Inflammatory macrophage (primary cell): ENCODE measurements around the gene CPB1.

Experiments used
- DNase-seq, 2 donors: peaks; one replicate each; pipeline ENCODE4 v3.0.0-alpha.2; 2020 to 2022

The CPB1 gene

DNA sequence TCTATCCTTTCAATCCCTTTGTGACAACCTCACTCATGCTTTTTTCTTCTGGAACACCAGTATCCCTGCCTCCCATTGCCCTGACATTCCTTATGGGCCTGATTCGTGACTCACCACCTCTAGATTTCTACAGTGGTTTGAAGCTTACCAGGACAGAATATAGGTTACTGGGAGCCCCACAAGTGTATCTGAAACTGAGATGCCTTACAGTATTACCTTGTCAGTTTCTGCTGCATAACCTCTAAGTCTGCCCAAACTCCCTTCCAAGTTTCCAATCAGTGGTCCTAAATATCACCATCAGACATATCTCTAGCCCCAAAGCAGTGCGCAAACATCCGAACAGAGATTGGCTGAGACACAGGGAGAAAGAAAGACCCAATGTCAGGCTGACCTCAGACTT, 5.6 kb downstream of the CPB1 start:
- DNase-seq: no peak

GRCh38 chr3:148839805-148840204, 12.2 kb downstream of the CPB1 start:
- no peak for DNase-seq

DNA sequence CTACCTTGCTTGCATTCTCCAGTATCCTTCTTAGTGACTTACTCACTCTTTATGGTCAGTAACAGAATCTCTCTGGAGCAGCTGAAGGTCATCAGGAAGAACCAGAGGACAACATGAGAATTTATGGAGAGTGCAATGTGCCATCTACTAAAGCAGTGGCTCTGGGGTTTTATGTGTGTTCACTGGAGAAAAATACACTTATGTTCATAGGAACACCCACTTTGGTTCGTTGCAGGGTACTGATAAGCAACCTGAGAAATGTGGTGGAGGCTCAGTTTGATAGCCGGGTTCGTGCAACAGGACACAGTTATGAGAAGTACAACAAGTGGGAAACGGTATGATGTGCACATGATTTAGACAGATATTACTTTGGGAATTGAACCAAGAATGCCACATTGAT, 12.8 kb downstream of the CPB1 start:
- no peak for DNase-seq

- DNase-seq: peak; percentile 7 to 19
Observed at GRCh38 chr3:148845756-148846395, 18.3 kb downstream of the CPB1 start.

- no peak for DNase-seq
Observed at GRCh38 chr3:148847351-148847750, 19.7 kb downstream of the CPB1 start.

DNA sequence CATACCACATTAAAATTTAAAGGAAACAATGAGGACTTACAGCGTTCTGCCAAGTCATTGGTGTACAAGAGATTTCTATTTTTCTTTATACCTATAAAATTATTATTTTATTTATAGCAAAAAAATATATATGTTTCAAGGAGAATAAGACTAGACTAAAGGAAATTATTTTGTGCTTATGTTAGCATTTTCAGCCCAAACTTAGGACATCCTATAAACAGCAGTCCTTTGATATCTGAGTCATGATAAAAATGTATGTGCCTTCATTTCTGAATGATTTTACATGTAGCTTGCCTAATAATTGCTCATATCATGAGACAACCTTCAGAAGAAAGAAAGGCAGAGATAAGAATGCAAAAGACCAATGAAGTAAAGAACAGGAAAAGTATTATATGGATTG, 20.8 kb downstream of the CPB1 start:
- no peak for DNase-seq

- DNase-seq: no peak
Observed at GRCh38 chr3:148852271-148852992, 24.8 kb downstream of the CPB1 start.

GRCh38 chr3:148853076-148853475, 25.5 kb downstream of the CPB1 start:
- DNase-seq: no peak

- DNase-seq: no peak
Observed at GRCh38 chr3:148854061-148854460, 26.4 kb downstream of the CPB1 start.

GRCh38 chr3:148856384-148856783, 28.8 kb downstream of the CPB1 start:
- no peak for DNase-seq

GRCh38 chr3:148857316-148857715, 29.7 kb downstream of the CPB1 start:
- DNase-seq: no peak

- DNase-seq: peak; percentile 44 to 55
Observed at GRCh38 chr3:148861277-148861869, 33.8 kb downstream of the CPB1 start.

GRCh38 chr3:148863297-148863696, 35.7 kb downstream of the CPB1 start:
- no peak for DNase-seq

- no peak for DNase-seq
Observed at GRCh38 chr3:148863814-148864213, 36.2 kb downstream of the CPB1 start.

DNA sequence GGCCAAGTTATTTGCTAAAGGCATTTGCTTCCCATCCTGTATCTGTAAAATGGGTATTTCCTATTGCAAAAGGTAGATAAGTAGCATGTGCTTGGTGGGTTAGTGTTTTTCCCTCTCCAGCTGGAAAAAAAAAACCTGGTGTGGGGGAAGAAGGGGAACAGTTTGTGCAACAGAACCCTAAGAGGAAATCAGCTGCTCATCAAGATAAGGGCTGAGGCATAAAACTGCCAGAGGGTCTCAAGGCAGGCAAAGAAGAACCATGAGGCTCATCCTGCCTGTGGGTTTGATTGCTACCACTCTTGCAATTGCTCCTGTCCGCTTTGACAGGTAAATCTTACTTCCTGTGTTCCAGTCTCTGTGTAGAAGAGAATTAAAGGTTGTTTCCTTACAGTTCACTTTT, 37.4 kb downstream of the CPB1 start, which contains the start of gene CPA3:
TSS of gene CPA3 (plus strand) at position 248 of the 400 bp plus-strand sequence. CDS start at position 260, 12 bp downstream.
- DNase-seq: no peak

- no peak for DNase-seq
Observed at GRCh38 chr3:148866261-148866660, 38.6 kb downstream of the CPB1 start.

DNA sequence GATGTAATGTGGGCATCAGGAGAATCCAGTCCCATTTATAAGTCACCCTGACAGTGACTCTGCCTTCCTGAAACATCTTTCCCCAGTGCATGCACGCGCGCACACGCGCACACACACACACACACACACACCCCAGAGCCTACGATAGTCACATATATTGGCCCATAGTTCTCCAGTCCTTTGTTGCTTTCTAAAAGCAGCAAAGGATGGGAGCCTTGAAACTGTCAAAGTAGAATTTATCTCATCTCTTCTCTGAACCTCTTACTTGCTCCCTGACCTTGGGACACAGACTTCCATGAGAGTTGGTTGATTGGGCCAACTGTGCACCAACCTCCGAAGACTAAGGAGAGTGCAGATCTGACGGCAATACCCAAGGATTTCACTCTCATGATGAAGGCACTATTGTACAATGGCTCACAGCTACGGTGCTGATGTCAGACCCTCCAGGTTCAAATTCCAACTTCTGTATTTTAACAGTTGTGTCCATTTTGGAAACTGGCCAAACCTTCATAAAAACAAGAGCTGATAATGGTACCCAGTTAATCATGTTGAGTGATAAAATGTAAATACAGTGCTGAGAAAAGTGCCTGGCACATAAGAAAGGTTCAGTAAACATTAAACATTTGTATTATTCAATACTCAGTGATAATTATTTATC, 45.8 kb downstream of the CPB1 start:
- no peak for DNase-seq

DNA sequence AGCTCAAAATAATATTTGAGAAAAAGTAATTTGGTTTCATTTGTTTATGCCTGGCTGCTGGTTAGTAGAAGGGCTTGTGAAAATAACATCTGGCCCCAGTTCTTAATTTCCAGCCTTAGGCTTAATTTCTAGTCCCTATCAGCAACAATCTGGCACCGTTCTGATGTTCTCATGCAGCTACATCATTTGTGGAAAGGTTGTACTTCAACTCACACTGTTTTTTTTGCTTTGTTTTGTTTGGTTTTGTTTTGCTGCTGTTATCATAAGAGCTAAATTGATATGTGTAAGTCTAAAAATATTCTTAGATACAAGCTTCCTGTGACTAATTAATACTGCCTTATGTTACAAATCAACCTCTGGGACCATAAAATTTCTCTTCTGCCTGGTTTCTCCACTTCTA, 46.4 kb downstream of the CPB1 start:
- no peak for DNase-seq

DNA sequence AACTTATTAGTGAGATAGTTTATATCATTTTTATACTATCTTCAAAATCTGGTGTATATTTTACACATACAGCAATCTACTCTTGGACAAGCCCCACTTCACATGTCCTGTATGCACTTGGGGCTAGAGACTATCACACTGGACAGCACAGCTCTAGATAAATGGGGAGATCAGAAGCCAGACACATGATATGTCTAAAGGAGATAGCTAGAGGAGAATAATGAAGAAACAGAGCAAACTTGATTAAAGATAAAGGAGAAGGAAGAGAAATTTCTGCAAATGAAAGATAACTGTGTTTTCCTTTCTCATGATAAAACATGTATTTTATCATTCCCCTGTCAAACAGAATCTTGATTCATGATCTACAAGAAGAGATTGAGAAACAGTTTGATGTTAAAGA, 50.5 kb downstream of the CPB1 start:
- DNase-seq: no peak

DNA sequence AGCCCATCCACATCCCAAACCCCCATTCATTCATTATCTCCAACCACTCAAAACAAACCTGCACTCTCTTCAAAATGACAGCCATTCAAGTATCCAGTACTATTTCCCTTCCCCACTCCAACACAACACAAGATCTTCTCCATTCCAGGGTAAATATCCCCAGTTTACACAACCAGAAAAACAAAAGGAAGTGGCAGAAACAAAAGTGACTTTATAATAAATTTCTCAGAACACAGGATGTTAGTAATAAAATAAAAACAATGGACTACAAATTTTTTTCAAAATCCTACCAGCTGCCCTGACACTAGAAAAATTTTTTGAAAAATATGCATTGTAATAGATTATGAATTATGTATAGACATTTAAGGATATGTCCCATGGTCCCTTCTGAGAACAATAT, 51.6 kb downstream of the CPB1 start:
- DNase-seq: no peak

GRCh38 chr3:148880681-148881080, 53.1 kb downstream of the CPB1 start:
- peak in 1 of 2 donors; percentile 4 for DNase-seq

DNA sequence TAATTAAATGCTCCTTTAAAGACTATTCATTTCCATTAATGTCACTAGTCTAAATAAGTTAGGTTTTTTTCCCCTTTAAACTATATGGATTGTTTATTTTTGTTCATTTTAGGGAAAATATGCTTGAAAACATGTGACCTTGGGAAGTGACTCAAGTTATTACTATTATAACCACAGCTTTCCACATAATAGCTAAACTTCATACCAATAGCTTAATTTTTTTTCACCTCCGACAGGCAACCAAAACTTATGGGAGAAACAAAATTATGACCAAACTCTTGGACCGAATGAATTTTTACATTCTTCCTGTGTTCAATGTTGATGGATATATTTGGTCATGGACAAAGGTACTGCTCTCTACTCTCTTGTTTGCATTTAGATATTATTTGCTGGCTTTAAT, 53.7 kb downstream of the CPB1 start:
- DNase-seq: no peak

GRCh38 chr3:148882288-148882687, 54.7 kb downstream of the CPB1 start:
- no peak for DNase-seq

- DNase-seq: no peak
Observed at GRCh38 chr3:148883163-148883562, 55.6 kb downstream of the CPB1 start.
